Activated CD4-positive, alpha-beta T cell treated with anti-CD3 and anti-CD28 coated beads, Interleukin-2, amount 50 U/mL, for 1 hour (primary cell): Measurements from ENCODE around the gene CCR9.

Source experiments
- DNase-seq: peaks from one replicate; pipeline ENCODE4 v3.0.0-alpha.2; 2020

The CCR9 gene

DNA sequence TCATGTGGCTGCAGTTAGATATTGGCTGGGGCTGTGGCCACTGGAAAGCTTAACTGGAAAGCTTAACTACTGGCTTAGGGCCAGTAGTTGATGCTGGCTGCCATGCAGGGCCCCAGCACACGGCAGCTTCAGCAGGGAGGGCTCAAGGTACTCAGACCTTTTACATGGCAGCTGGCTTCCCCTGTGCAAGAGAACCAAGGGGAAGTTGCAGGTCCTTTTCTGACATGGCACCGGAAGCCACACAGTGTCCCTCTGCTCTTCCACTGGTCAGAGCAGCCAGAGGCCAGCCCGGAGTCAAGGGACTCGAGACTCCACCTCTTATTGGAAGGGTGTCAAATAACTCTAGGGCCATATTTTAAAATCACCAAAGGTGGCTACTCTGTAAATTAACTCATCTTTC is 24.5 kb downstream of the CCR9 start:
- DNase-seq, result no peak

DNA sequence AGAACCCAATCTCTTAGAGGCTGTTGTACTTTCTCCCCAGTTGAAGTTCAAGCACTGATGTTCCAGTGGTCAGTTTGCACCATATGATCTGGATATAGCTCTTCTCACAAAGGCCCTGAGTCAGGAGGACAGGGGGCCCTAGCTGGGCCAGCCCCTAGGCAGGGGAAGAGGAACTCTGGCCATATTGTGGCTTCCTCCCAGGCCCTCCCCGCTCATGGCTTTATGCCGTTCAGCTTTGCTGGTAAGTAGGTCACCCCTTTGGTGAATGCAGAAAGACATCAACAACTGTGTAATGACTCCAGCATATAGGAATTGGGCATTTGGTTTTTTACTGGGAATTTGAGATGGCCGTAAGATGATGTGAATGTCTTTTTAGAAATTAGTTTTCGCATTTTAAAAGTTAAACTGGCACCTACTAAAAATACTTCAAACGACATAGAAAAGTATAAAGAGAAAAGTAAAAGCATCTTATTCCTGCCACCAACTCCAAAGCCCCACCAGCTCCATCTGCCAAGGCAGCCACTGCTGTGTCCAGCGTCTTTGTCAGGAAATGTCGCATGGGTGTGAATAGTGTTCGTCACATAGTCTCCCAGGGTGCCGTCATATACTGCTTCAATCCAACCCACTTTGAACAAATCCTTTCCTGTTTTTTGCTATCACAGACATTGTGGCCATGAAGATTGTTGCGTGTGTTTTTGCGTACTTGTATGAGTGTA is 25.3 kb downstream of the CCR9 start:
- no peak for DNase-seq

DNA sequence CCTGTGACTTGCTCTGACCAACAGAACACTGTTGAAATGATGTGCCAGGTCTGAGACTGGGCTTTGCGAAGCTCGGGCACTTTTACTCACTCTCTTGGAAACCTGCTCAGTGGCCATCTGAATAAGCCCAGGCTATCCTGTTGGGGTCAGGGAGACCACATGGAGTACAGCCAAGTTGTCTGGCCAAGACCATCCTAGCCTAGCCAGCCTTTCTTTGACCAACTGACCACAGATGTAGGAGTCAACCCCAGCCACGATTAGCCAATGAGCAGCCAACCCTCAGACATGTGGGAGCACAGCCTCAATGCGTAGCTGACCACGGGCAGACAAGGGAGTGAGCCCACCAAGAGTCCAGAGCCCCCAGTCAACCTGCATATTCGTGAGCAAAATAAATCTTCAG is 26.1 kb downstream of the CCR9 start:
- DNase-seq, result no peak

DNA sequence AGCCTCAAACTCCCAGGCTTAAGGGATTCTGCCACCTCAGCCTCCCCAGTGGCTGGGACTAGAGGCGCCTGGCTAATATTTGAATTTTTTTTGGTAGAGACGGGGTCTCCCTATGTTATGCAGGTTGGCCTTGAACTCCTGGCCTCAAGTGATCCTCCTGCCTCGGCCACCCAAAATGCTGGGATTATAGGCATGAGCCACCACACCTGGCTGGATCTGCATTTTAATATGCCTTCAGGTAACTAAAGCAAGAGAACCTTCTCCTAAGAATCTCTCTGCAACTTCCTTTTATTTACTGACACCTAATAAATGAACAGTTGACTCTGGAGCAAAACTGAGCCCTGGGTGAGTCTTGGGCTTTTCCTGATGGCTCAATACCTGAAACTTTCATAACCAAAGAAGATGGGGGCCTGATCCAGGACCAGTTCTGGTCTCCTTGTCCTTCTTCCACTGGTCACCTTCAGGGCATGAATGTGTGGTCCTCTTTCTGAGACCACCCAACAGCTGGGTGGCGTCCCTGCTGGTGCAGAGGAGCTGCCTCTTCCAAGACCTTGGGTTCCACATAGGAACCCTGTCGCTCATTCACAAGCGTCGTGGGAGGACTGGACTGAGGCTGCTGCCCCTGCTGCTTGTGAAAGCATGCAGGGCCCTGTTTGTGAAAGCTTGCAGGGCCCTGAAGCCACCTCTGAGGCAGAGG is 28.2 kb downstream of the CCR9 start:
- DNase-seq, result no peak

DNA sequence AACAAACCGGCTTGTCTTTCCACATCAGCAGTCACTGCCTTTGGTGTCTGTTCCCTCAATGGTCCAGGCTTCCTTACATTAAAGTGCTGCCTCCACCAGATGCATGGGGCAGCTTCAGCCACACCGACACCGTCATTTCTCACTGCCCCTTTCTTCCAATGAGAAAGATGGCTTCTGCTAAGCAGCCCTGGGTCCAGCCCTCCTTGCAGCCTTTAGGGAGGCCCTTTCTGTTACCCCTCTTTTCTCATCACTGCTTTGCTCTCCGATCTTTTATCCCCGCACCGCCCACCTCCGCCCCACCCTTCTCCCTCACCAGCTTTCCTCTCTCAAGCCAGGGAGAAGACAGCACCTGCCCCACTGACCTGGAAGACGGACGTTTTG is 28.7 kb downstream of the CCR9 start:
- no peak for DNase-seq

DNA sequence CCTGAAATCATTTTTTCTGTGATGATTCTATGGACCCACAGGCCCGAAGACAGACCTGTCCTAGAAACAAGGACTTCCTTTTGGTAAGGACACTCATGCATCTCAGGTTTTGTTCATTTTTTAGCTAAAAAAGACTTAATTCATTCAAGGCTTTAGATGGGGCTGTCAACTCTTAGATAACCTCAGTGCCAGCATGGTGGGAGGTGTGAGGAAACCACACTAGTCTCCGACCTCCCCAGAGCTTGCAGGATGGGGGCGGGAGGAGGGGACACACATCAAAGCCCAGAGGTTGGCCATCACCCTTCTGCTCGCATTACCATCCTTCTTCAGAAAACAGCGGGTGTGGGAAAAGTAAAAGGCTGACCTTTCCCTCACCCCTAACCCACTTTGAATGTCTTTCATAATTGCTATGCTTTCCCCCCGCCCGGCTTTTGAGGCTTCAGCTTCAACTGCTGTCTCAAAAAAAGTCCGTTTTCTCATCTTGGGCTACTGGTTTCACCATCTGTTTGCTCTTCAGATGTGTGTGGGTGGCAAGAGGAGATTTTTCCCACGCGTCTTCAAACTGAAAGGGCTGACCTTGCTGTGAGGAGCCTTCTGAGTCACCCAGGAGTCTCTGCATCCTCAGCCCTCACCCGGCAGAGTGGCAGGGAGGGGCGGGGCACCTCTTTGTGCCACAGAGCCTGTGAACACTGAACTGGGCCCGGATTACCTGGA is 29.3 kb downstream of the CCR9 start:
- peak; percentile 71 for DNase-seq

DNA sequence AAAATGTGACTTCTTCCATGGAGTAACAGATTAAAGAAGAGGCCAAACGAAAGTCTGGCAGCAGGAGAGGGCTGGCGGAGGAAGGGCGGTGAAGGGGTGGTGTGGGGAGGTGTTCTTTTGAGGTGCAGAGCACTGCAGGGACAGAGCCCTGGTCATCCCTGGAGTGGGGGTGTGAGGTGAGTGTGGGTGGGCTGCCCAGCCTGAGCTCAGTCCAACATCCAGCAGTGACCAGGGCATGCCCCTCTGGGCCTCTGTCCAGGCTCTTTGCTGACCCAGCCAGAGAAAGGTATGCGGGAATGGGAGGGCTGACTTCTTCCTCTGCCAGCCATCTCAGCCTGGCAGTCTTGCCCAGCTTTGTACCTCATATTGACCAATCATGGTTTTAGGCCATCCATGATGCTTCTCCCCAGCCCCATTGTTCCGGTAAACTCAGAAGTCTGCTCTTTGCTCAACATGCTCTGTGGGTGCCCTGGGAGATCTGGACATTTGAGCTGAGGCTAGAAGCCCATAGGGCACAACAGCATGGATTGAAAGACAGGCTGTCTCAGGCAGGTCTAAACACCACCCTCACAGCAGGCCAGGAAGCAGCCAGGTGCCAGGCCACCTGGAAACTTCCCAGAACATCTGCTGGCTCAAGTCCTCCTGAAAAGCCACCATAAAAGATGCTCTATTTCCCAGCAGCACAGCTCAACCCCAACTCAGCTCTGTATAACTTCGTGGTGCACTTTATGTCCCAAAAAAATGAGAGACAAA is 31.0 kb downstream of the CCR9 start:
- DNase-seq, result no peak

DNA sequence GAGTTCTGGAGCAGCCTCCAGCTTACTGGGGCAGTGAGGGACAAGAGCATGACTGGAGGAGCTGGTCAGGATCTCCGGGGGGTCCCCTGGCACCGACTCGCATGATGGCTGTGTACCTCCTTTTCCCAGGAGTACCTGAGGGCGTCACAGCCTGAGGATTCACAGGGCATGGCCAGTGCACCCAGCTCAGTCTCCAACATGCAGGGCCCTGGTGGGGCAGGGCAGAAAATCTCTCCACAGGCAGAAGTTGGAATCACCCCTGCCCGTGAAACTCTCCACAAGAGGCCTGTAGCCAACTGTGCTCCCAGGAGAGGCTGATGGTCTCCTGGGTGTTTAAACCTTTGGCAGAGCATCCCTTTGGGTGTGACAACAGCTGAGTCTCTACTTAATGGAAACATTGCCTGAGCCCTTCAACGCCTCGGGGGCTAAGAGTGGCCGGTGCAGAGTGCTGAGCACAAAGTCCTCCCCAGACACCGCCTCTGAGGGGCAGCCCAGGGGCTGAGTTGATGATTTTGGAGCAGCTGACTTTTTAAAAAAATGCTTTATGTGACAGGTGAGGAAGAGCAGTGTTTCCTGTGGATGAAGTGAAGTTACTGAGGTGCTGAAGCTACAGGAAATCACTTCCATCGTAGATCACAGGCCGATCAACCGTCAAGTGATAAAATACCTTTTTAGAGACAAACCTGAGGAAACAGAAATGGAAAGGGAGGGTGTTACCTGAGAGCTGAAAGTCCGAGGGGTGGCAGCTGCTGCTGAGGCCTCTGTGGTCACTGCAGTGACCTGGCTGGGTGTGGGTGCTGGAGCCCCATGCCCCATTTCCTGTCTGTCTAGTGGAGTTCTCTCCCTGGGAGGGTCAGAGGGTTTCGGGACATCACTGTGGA is 35.1 kb downstream of the CCR9 start:
- DNase-seq, result no peak

DNA sequence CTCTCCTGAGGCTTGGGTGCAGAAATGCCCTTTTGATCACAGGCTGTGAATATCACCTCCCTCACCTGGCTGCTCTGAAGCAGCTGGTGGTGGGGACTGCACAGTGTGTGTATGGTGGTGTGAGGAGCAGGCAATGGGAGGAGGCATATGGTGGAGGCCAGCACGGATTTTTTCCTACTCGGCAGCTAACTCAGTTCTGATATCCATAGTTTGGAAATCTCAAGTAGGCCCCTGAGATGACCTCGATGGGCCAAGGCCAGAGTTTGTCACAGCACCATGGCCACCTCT is 35.6 kb downstream of the CCR9 start:
- DNase-seq, result no peak

DNA sequence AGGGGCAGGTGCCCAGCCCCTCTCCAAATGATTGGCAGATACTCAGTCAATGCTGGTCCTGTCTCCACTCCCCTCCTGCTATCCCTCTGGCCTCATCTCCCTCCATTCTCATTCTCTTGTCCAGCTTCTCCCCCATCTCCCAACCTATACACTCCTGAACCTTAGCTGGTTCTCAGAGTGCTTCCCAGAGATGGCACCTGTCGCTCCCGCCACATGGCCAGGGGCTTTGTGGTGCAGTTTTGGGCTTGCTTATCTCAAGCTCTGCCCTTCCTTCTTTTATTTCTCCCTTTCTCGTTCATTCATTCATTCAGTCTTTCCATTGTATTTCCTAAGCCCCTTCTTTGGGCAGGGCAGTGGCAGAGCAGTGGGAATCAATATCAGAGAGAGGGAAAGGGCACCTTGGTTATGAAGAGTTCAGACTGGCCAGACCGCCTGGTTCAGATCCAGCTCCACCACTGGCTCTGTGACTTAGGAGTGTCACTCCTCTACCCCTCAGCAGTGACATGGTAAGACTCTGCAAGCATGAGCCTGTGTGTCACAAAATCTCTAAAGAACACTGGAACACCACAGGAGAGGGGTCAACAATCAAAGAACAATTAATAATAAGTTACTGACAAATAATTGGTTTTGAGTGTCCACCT is 36.7 kb downstream of the CCR9 start:
- DNase-seq, result no peak

DNA sequence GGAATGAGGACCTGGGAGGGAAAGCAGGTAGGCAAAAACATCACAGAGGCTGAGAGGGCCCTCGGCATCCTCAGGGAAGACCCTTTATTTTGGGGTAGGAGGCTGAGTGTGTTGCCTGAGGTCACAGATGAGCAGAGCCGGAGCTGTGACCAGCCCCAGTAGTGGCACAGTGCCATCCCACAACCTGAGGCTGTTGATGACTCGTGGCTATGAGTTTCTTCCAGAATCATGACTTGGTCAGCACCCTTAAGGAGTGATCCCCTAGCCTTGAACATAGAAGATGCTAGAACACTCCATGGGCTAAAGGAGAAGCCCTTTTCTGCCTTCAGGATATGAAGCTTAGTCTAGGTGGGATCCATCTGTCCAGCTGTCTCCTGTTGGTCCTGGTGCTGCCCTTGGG is 37.4 kb downstream of the CCR9 start:
- no peak for DNase-seq

DNA sequence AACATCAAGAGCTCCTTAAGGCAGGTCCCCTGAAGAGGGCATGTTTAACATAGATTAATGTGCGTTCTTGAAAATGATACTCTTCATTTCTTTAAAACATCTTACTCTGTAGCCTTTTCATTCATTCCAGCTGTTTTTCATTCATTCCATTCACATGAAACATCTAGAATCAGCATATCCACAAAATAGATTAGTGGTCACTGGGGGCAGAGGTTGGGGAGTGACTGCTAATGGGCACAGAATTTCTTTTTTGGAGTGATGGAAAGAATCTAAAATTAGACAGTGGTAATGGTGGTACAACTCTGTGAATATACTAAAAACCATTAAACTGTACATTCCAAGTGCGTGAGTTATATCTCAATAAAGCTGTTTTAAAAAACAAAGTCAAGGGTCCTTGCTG is 41.5 kb downstream of the CCR9 start:
- no peak for DNase-seq

DNA sequence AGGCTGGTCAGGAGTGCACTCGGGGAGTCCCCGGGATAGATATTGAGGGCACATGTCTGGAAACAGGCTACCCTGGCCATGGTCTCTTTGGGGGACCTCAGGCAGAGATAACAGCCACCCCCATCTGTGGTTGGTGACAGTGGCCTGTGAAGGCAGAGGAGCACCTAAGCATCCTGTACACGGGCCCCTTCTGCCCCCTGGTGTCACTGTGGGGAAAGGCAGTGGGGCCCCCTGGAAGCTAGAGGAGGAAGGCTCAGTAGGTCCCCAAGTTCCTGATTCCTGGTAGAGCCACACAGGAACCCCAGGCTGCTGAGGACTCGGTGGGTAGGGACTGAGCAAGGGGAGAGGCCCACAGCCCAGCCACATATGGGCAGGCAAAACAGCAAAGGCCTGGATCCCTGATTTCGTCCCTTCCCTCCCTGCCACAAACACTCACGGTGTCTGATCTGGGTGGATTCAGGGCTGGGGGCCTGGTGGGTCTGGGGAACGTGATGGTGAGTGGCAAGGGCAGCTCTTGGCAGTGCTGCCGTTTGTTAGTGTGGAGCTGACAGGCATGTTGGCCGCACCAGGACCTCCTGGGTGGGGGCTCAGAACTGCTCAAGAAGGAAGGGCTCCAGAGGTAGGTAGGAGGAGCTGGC is 42.8 kb downstream of the CCR9 start:
- peak; percentile 66 for DNase-seq

DNA sequence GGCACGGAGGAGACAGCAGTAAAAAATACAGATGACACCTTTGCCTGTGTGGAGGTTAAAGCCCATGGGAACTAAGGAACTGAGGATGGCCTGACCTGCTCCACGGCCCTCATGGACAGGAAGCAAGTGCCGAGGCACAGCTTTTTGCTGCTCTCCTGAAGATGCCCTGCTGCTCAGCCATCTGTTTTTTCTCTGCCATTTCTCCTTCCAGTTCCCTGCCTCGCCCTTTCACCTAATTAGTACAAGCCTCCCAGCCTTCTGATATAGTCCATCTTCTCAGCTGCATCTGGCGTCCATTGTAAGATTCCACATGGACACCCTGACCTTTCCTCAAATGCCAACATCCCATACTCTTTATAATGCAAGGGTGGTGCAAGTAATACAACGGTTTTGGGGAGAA is 45.2 kb downstream of the CCR9 start:
- no peak for DNase-seq

DNA sequence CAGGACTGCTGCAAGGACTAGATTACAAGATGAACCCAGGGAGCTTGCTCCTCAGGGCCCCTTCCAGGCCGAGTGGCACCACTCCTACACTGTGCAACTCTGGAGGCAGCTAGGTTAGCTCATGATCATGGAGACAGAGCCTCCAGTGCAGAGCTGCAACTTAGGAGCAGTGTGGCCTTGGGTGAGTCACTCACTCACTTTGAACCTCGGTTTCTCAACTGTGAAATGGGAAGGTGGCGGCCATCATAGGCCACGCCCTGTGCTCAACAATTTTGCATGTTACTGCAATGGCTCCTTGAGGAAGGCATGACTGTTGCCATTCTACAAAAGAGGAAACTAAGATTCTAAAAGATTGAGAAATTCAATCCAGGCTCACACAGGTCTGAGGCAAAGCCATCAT is 45.8 kb downstream of the CCR9 start:
- DNase-seq, result no peak

DNA sequence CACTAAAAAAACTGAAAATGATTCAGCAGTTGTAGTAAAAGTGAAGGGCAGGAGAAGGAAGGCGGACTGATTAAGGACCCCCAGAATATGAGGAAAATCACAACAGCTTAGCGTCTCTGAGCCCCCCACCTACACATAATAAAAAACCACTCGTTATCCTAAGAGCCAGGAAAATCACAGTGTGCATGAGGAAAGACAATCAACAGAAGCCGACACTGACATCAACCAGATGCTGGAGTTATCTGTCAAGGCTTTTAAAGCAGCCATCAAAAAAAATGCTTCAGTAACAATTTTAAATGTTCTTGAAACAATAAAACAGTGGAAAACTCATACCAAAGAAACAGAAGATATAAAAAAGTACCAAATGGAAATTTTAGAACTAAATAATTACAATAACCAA is 47.2 kb downstream of the CCR9 start:
- DNase-seq, result no peak

DNA sequence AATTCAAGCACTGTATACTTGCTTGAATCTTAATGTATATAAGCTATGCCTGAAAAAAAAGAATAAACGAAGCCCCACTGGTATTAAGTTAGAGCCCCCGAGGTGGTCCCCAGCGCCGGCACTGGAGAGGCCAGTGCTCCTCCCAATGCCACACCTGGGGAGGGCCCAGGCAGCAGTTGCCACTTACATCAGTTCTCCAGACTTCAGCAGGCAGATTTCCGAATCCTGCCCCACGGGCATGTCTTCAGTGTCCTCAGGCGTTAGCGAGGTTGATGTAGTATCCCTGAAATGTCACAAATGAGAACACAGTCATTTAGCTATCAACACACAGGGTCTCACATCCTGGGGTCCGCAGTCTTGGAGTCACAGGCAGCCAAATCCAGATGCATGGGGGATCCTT is 49.9 kb downstream of the CCR9 start:
- no peak for DNase-seq

DNA sequence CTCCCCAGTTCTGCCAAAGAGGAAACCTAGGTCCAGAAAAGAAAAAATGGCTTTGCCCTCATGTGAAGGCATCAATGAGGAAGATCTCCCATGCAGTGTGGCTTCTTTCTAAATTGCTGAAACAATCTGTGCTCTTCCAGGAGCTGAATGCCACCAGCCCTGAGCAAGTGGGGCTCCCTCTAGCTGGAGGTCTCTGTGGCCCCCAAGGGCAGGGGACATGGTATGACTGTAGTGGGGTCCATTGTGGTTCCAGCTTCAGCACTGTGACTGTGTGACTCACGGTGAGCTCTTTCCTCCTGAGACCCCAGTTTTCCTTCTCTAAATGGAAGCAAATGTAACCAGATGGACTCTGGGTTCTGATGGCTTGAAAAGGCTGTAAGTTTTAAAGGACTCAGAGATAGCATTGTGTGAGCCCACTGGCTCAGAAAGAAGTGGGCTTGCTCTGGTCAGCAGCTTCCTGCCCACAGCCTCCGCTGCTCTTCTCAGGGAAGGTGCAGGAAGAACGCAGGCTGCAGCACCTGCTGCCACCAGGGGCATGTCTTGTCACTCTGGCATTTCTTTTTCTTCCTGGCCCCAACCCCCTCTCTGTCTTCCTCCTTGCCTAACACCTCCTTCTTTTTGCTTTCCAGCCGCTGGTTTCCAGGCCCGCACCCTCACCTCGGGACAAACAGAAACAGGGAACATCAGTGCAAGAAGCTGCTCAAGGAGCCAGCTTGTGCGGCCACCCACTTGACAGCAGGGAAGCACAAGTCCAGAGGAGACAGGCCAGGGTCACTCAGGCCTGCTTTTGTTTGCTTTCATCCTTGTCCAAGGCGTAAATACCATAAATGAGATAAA is 51.1 kb downstream of the CCR9 start:
- DNase-seq, result no peak

DNA sequence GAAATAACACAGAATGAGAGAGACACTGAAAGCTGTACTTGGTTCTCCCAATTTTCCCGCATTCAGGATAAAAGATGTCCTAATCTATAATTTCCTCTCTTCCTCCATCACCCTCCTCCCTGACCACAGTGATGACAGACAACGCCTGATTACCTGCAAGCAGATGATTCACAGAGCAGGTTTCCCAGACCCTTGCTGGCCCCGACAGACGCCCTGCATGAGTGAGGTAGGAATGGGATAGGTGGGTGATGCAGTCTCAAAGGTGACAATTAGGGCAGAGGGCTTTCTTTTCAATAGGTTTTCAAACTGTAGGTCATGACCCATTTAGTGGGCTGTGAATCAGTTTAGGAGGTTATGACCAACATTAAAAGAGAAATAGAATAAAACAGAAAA is 51.7 kb downstream of the CCR9 start:
- DNase-seq, result no peak

DNA sequence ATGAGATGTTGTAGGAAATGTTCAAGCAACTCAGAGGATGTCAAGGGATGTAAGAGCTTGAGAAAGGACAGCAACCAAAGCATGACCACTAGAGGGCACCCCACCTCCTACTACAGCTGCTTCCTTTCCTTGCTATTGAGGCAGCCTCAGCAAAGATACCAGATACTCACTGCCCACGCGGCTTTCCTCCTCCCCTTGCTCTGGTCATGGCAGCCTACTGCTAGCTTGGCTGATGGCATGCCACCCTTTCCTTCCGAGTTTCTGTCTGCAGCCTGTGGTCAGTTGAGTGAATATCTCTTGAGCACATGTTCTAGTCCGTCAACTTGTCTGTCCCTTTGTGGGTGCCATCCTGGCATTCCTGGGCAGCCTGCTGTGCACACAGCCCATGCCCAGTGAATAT is 52.5 kb downstream of the CCR9 start:
- peak; percentile 84 for DNase-seq

DNA sequence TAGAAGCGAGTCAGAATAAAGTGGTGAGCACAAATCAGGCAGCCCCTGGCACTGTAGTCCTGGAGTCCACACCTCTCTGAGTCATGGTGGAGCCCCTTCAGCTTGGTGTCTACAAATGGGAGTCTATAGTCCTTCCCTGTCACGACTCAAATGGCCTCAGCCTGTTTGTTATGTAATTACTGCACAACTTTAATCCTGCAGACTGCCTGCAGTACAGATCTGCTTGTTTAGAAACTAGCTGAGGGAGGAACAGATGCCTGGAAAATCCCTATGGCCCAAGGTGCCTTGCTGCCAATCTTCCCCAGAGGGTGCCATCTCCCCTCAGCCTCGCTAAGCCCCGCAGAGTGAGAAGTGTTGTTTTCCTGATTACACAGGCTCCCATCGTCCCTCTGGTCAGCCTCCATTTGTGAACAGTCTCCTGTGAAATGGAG is 53.0 kb downstream of the CCR9 start:
- DNase-seq, result no peak
